HG02938 (cell line): ENCODE measurements around the gene SYT2.
"Not testable (repeated sequence)": the region's sequence is repeated elsewhere in the genome, so short reads cannot be mapped to it uniquely, and the experiment has no call there.

Experiments used
- ATAC-seq: cut with Tn5 transposase; IDR thresholded peaks from one replicate; pipeline ENCODE4 v1.9.1; 2021; ENCODE audit warnings: mild to moderate bottlenecking, moderate library complexity; ENCODE audit not compliant: unreplicated experiment

Gene SYT2

GRCh38 chr1:202578001-202578504, 132.2 kb downstream of the SYT2 start:
- ATAC-seq, result no peak

GRCh38 chr1:202577381-202577780, 132.9 kb downstream of the SYT2 start:
- ATAC-seq, result no peak

DNA sequence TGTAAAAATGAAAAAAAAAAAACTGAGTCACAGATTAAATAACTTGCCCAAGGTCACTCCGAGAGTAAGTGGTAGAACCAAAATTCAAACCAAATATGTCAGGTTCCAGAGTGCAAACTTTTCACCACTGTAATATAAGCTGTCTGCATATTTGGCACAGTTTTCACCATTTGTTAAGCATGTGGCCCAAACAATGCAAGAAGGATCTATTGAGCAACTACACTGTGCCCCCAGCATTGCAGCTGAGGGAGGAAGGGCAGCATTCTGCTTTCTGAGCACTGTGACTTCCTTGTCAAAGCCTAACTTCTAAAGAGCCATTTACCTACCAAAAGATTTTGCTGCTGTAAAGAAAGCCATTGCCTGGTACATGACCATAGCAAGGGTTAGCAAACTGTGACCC, 133.4 kb downstream of the SYT2 start:
- ATAC-seq, result no peak

GRCh38 chr1:202575918-202576653, 134.2 kb downstream of the SYT2 start:
- no peak for ATAC-seq

DNA sequence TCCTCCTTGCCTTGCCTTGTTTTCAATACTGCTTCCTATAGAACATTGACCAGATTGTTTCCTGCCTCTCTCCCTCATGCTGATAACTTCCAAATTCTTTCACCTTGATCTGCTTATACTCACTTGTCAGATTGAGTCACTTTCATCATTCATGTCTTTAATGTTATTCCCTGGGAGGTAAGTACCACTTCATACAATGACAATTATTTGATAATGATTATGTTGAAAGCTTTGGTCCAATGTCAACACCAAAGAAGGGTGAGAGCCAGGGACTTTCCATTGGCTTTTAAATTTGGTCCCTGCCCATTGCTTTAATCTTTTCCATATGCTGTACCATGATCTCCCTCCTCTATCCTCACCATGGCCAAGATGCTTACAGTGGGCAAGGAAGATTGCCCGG, 137.4 kb downstream of the SYT2 start:
- ATAC-seq, result no peak

- no peak for ATAC-seq
Measured at GRCh38 chr1:202571719-202572339, 138.4 kb downstream of the SYT2 start.

- ATAC-seq, result no peak
Measured at GRCh38 chr1:202569393-202570322, 140.6 kb downstream of the SYT2 start.

DNA sequence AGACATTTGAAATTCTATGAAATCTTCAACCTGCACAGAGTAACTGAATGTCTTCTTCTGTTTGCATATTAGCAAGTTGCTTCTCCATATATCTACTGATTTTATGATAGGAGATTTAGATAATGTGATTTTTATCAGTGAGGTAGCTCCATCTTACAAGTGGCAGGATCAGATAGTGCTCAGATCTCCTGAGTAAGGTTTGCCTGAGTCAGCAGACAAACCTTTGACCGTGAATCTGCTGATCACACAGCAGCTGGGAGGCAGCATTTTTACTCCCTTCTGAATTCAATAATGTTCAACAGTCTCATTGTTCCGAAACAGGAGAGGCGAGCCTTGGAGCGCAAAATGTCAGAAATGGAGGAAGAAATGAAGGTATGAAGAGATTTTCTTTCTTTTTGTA, 141.4 kb downstream of the SYT2 start:
- ATAC-seq, result no peak

- ATAC-seq, result no peak
Measured at GRCh38 chr1:202568410-202568809, 141.8 kb downstream of the SYT2 start.

DNA sequence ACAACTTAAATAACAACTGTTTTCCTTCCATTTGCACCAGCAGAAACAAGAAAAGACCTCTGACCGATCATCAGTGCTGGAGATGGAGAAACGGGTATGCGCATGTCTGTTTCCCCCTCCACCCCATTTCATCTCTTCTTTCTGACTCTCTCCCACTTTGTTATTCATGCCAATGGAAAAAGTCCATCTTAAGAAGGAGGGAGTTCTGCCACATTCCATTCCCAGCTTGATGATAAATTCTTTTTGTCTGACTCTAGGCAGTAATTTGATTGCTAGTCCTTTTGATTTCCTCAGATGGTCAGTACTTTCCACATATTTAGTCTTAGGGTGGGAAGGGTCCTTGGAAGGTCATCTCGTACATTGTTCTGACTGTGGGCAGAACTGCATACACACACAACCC, 142.5 kb downstream of the SYT2 start:
- ATAC-seq, result no peak

- peak; percentile 76 for ATAC-seq
Measured at GRCh38 chr1:202565890-202566602, 144.2 kb downstream of the SYT2 start.

GRCh38 chr1:202564958-202565495, 145.2 kb downstream of the SYT2 start:
- no peak for ATAC-seq

- no peak for ATAC-seq
Measured at GRCh38 chr1:202563818-202564217, 146.4 kb downstream of the SYT2 start.

DNA sequence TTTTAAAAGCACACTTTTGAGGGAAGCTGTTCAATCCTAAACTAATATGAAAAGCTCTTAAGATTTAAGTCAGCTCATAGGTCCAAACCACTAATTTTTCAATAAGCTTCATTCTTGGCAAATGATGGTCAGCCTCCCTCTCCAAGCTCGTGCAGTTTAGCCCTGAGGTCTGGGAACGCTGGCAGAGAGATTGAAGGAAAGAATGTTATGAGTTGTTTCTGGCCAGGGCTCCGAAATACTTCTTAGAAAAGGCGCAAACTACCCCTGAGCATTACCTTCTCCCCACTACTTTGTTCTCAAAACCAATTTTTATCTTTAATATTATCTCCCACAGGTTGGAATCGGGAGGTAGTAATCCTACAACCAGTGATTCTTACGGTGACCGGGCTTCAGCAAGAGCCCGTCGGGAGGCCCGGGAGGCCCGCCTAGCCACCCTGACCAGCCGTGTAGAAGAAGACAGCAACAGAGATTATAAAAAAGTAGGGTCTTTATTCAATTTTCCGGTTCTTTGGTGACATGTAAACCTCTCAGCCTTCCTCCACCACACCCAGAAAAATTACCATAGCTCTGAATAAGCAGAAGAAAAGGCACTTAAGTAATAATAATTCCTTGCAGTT, 147.7 kb downstream of the SYT2 start:
- no peak for ATAC-seq

- no peak for ATAC-seq
Measured at GRCh38 chr1:202561726-202562443, 148.4 kb downstream of the SYT2 start.

DNA sequence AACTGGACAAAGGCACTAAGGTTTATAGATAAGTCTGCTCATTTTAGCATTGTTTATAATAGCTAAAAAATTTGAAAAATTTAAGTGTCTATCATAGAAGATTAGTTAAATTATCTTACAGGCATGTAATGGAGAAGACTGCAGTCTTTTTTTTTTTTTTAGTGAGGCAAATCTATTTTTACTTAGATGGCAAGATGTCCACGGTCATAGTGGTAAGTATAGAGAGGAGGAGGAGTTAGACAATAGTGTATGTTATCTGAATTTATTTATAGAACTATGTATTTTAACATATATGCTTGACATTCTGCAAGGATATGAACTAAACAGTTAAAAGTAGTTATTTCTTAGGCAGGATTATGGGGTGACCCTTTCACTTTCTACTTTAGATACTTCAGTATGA, 149.0 kb downstream of the SYT2 start:
- ATAC-seq, result no peak

GRCh38 chr1:202557662-202558061, 152.6 kb downstream of the SYT2 start:
- ATAC-seq, result not testable (repeated sequence)

GRCh38 chr1:202556037-202556436, 154.2 kb downstream of the SYT2 start:
- ATAC-seq, result not testable (repeated sequence)

DNA sequence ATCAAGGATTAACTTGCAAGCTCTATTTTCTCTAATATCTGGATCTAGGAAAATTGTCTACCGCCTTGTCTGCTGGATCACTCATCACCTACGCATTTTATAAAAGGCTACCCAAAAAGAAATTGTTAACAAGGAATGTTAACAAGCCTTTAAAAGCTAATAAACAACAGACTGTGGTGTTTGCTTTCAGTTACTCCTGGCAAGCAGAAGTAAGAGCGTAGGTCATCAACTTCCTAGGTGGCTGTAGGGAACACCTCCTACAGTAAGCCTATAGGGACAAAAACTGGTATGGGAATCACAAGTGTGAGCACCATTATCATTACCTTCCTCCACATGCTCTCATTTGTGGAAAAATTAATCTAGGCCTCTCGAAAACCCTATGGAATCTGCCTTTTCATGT, 155.6 kb downstream of the SYT2 start:
- not testable (repeated sequence) for ATAC-seq
